ENCODE results near the gene EEF1AKMT1.

The EEF1AKMT1 gene

DNA sequence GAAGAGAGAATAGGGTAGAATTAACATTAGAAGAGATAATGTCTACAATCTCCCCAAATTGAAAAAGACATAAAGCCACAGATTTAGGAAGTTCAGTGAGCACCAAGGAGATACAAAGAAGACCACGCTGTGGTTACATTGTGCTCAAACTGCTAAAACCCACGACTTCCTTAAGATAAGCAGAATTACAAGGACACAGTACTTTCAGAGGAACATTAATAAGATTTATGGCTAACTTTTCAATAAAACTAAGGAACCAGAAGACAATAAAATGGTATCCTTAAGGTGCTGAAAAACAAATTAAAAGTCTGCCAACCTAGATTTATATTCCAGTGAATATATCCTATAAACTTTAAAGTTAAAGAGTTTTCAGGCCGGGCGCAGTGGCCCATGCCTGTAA lies 77.7 kb downstream of the EEF1AKMT1 start:
- Histone ChIP-seq H3K27ac (ENCODE audit: low read length) (no peak overlapping the region), H3K79me2 (ENCODE audit: low read length) (no peaks in the 10 kb centered on the region), H3K9me3 (ENCODE audit: insufficient read depth, low read length) (no peaks in the 10 kb centered on the region), H4K20me1 (ENCODE audit: insufficient read depth, low read length) (no peaks in the 10 kb centered on the region), H3K4me2 (ENCODE audit: low read length) (no peak overlapping the region), H3K9ac (ENCODE audit: low read length) (no peak overlapping the region), H3K27me3 (ENCODE audit: low read depth, low read length) (no peaks in the 10 kb centered on the region), H3K36me3 (replicated peaks; ENCODE audit: low read depth, low read length) (no peaks in the 10 kb centered on the region), H2AFZ (ENCODE audit: low read depth, low read length) (no peak overlapping the region), H3K4me1 (ENCODE audit: low read length) (no peaks in the 10 kb centered on the region), H3K4me3 (ENCODE audit: low read length) (no peak overlapping the region)
- TF ChIP-seq EZH2phosphoT487 (IDR thresholded peaks at IDR 0.05; ENCODE audit: low read depth): no peak
- TF ChIP-seq, protein P1, sequence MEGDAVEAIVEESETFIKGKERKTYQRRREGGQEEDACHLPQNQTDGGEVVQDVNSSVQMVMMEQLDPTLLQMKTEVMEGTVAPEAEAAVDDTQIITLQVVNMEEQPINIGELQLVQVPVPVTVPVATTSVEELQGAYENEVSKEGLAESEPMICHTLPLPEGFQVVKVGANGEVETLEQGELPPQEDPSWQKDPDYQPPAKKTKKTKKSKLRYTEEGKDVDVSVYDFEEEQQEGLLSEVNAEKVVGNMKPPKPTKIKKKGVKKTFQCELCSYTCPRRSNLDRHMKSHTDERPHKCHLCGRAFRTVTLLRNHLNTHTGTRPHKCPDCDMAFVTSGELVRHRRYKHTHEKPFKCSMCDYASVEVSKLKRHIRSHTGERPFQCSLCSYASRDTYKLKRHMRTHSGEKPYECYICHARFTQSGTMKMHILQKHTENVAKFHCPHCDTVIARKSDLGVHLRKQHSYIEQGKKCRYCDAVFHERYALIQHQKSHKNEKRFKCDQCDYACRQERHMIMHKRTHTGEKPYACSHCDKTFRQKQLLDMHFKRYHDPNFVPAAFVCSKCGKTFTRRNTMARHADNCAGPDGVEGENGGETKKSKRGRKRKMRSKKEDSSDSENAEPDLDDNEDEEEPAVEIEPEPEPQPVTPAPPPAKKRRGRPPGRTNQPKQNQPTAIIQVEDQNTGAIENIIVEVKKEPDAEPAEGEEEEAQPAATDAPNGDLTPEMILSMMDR (IDR thresholded peaks at IDR 0.05; ENCODE audit: low read depth, low read length): no peak

DNA sequence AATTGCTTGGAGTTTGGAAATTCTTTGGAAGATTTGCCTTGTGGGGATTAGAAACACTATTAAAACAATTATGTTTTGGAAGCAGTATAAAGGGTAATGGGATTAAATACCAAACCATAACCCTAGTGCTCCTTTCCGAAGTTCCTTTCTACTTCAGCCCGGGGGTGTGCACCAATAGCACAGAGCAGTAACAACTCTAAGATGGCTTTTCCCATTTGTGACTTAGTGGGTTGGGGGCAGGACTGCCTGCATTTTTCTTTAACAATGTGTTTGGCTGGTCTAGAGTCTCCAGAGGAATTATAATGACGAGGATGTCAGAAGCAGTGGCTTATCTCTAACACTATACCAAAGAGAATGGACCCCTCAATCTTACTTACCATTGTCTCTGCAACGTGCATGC lies 82.1 kb downstream of the EEF1AKMT1 start:
- Histone ChIP-seq H3K4me2 (ENCODE audit: low read length) (no peak overlapping the region), H2AFZ (ENCODE audit: low read depth, low read length) (no peak overlapping the region), H3K27ac (ENCODE audit: low read length) (no peak overlapping the region), H3K4me1 (ENCODE audit: low read length) (no peaks in the 10 kb centered on the region), H4K20me1 (ENCODE audit: insufficient read depth, low read length) (no peaks in the 10 kb centered on the region), H3K36me3 (replicated peaks; ENCODE audit: low read depth, low read length) (no peaks in the 10 kb centered on the region), H3K9ac (ENCODE audit: low read length) (no peak overlapping the region), H3K79me2 (ENCODE audit: low read length) (no peaks in the 10 kb centered on the region), H3K27me3 (ENCODE audit: low read depth, low read length) (no peaks in the 10 kb centered on the region), H3K9me3 (ENCODE audit: insufficient read depth, low read length) (no peaks in the 10 kb centered on the region), H3K4me3 (ENCODE audit: low read length) (no peak overlapping the region)
- TF ChIP-seq, protein P1 (IDR thresholded peaks at IDR 0.05; ENCODE audit: low read depth, low read length): no peak
- no peak for TF ChIP-seq EZH2phosphoT487 (IDR thresholded peaks at IDR 0.05; ENCODE audit: low read depth)

DNA sequence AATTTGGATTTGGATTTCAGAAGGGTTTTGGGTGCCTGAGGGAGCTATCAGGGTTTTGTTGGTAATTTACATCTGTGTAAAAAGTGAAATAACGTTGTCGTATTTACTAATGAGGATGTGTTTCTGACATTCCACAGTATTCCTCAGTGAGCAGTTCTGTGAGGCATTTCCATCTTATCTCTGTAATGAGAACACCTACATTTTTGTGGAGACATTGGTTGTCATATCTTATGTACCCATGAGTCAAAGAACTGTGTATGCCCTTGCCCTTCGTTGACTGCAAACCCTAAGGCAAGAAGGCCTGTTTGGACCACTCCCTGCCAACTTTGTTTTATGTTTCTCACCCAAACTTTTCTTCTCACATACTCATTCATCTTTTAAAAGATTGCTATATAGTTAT lies 84.5 kb downstream of the EEF1AKMT1 start:
- no peak for TF ChIP-seq EZH2phosphoT487 (IDR thresholded peaks at IDR 0.05; ENCODE audit: low read depth)
- TF ChIP-seq, protein P1 (IDR thresholded peaks at IDR 0.05; ENCODE audit: low read depth, low read length): no peak
- no peak overlapping the region for H3K27ac ChIP-seq (ENCODE audit: low read length)
- H3K4me2 ChIP-seq (ENCODE audit: low read length): no peak overlapping the region
- no peak overlapping the region for H2AFZ ChIP-seq (ENCODE audit: low read depth, low read length)
- no peaks in the 10 kb centered on the region for H4K20me1 ChIP-seq (ENCODE audit: insufficient read depth, low read length)
- no peaks in the 10 kb centered on the region for H3K79me2 ChIP-seq (ENCODE audit: low read length)
- no peak overlapping the region for H3K9ac ChIP-seq (ENCODE audit: low read length)
- no peaks in the 10 kb centered on the region for H3K27me3 ChIP-seq (ENCODE audit: low read depth, low read length)
- H3K4me3 ChIP-seq (ENCODE audit: low read length): no peak overlapping the region
- H3K9me3 ChIP-seq (ENCODE audit: insufficient read depth, low read length): no peaks in the 10 kb centered on the region
- no peaks in the 10 kb centered on the region for H3K36me3 ChIP-seq (replicated peaks; ENCODE audit: low read depth, low read length)
- H3K4me1 ChIP-seq (ENCODE audit: low read length): no peaks in the 10 kb centered on the region

DNA sequence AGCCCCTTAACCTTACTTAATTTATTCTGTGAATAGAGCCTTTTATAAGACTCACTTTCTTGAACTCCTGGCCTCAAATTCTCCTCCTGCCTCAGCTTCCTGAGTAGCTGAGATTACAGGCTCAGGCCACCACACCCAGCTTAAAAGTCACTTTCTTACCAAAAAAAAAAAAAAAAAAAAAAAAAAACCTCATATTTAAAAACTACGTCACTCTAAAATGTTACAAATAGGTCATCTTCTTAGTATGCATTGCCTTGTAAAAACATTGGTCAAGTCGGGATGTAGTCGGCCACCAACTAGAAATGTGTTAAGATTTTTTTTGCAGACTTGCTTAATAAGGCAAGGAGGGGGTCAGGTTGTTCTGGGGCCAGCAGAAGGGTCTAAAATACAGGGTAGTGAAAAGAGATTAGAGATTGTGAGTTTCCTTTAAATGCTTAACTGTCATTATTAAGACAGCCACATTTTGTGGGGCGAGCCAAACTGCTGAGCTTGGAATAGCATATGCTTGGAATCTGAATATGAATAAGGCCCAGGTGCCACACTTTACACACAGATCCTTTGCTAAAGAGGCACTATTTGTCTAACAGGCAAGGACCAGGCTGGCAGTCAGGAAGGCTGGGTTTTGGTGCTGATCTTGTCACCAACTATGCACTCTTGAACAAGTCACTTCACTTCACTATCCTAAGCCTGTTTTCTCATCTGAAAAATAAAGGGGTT lies 86.7 kb downstream of the EEF1AKMT1 start:
- H3K27me3 ChIP-seq (ENCODE audit: low read depth, low read length): no peaks in the 10 kb centered on the region
- no peak overlapping the region for H2AFZ ChIP-seq (ENCODE audit: low read depth, low read length)
- H3K9ac ChIP-seq (ENCODE audit: low read length): no peak overlapping the region
- H3K4me1 ChIP-seq (ENCODE audit: low read length): no peaks in the 10 kb centered on the region
- no peaks in the 10 kb centered on the region for H3K79me2 ChIP-seq (ENCODE audit: low read length)
- no peak overlapping the region for H3K4me2 ChIP-seq (ENCODE audit: low read length)
- no peak overlapping the region for H3K4me3 ChIP-seq (ENCODE audit: low read length)
- no peaks in the 10 kb centered on the region for H3K9me3 ChIP-seq (ENCODE audit: insufficient read depth, low read length)
- TF ChIP-seq EZH2phosphoT487 (IDR thresholded peaks at IDR 0.05; ENCODE audit: low read depth): no peak
- TF ChIP-seq, protein P1 (IDR thresholded peaks at IDR 0.05; ENCODE audit: low read depth, low read length): no peak
- H3K36me3 ChIP-seq (replicated peaks; ENCODE audit: low read depth, low read length): no peaks in the 10 kb centered on the region
- H4K20me1 ChIP-seq (ENCODE audit: insufficient read depth, low read length): no peaks in the 10 kb centered on the region
- no peak overlapping the region for H3K27ac ChIP-seq (ENCODE audit: low read length)

All from OCI-LY3 (cell line).